Frontal cortex (tissue), 4 donors: ENCODE data around the gene TSPEAR. TPM values are rescaled to one million over a fixed set of nuclear protein-coding genes. Genes with fewer than 3 reads are reported as not detected.
"Not testable (repeated sequence)": the region's sequence is repeated elsewhere in the genome, so short reads cannot be mapped to it uniquely, and the experiment has no call there.

Experiments
- DNase-seq, 2 donors: peaks; one replicate each; pipeline ENCODE4 v3.0.0; 2012; ENCODE audit warnings: low spot score in 2 of 2
- FAIRE-seq: peaks from 2 replicates; lab custom pipeline; 2012; peaks lifted over from hg19 to GRCh38; lab: Jason Lieb, UNC
- total RNA-seq: library from RNA; depleted of rRNA; stranded (reverse); fragments of >200 nt; gene quantifications from one replicate; pipeline ENCODE4 v1.2.3, GENCODE V29; 2014
- donor health status: control.
- donor health status: control.
- donor health status: control.

Gene TSPEAR
- total RNA-seq, 1 donor from 2014 or later = not detected

- DNase-seq = no peak
- no peak for FAIRE-seq
Measured at GRCh38 chr21:44691686-44692085, 19.7 kb downstream of the TSPEAR start.

GRCh38 chr21:44689740-44690139 is 21.6 kb downstream of the TSPEAR start:
- not testable (repeated sequence) for FAIRE-seq, DNase-seq

- FAIRE-seq = no peak
Measured at GRCh38 chr21:44687671-44688070, 23.7 kb downstream of the TSPEAR start.

GRCh38 chr21:44686843-44687561 is 24.4 kb downstream of the TSPEAR start:
- no peak for DNase-seq
- FAIRE-seq = no peak

More at GRCh38 chr21:44687671-44688070, 23.7 kb downstream of the TSPEAR start:
- no peak for DNase-seq

GRCh38 chr21:44686000-44686781 is 25.2 kb downstream of the TSPEAR start:
- FAIRE-seq = no peak
- DNase-seq = no peak

GRCh38 chr21:44685050-44685449 is 26.3 kb downstream of the TSPEAR start:
- FAIRE-seq = not testable (repeated sequence)

GRCh38 chr21:44684483-44684882 is 26.9 kb downstream of the TSPEAR start:
- FAIRE-seq (no peak), DNase-seq (no peak)

More at GRCh38 chr21:44685050-44685449, 26.3 kb downstream of the TSPEAR start:
- not testable (repeated sequence) for DNase-seq

GRCh38 chr21:44684077-44684476 is 27.3 kb downstream of the TSPEAR start:
- DNase-seq = no peak
- FAIRE-seq = no peak

- FAIRE-seq = no peak
- DNase-seq = no peak
Measured at GRCh38 chr21:44682580-44683151, 28.7 kb downstream of the TSPEAR start.

GRCh38 chr21:44681861-44682579 is 29.4 kb downstream of the TSPEAR start, which contains the start of gene KRTAP12-1:
Gene KRTAP12-1, minus strand, starts transcription at chr21:44682163. Its CDS starts 40 bp downstream, at chr21:44682123.
- DNase-seq = no peak
- no peak for FAIRE-seq

GRCh38 chr21:44681152-44681551 is 30.2 kb downstream of the TSPEAR start:
- FAIRE-seq = no peak

GRCh38 chr21:44677881-44678280 is 33.5 kb downstream of the TSPEAR start:
- no peak for DNase-seq
- FAIRE-seq = no peak

More at GRCh38 chr21:44681152-44681551, 30.2 kb downstream of the TSPEAR start:
- no peak for DNase-seq

GRCh38 chr21:44671911-44672310 is 39.5 kb downstream of the TSPEAR start:
- DNase-seq (no peak), FAIRE-seq (peak; percentile 23)

GRCh38 chr21:44670642-44671432 is 40.5 kb downstream of the TSPEAR start:
- DNase-seq (no peak), FAIRE-seq (no peak)

- DNase-seq (no peak), FAIRE-seq (no peak)
Measured at GRCh38 chr21:44667612-44668011, 43.8 kb downstream of the TSPEAR start.

- DNase-seq = no peak
- no peak for FAIRE-seq
Measured at GRCh38 chr21:44666401-44667320, 44.7 kb downstream of the TSPEAR start, which contains the start of gene KRTAP12-2. Gene KRTAP12-2, minus strand, starts transcription at chr21:44666927. Its CDS starts 41 bp downstream, at chr21:44666886.

GRCh38 chr21:44664691-44665090 is 46.7 kb downstream of the TSPEAR start:
- no peak for FAIRE-seq
- DNase-seq = no peak

- not testable (repeated sequence) for FAIRE-seq
Measured at GRCh38 chr21:44661567-44661966, 49.8 kb downstream of the TSPEAR start.

More at GRCh38 chr21:44661567-44661966, 49.8 kb downstream of the TSPEAR start:
- not testable (repeated sequence) for DNase-seq
